RWPE2 (cell line): ENCODE data around the gene BAD.

Source experiments
- ATAC-seq: fragments of 200-7000 bp; cut with Tn5 transposase; 3 replicates; pipeline ENCODE4 v1.9.1; 2021; ENCODE audit warnings: low read depth
- DNase-seq: peaks from one replicate; pipeline ENCODE4 v3.0.0-alpha.2; 2020; ENCODE audit warnings: low spot score
- H3K27ac ChIP-seq: fragments of 450-650 bp; 2 replicates; pipeline ENCODE4 v1.5.1; 2017; ENCODE audit warnings: mild to moderate bottlenecking; ENCODE audit not compliant: poor library complexity, severe bottlenecking
- H3K27me3 ChIP-seq: fragments of 250-450 bp; sonication (Bioruptor Pico); 2 replicates; pipeline ENCODE4 v1.5.1; 2021; ENCODE audit warnings: mild to moderate bottlenecking, moderate library complexity; ENCODE audit not compliant: insufficient read depth, poor library complexity, severe bottlenecking
- H3K36me3 ChIP-seq: fragments of 250-450 bp; sonication (Bioruptor Pico); 2 replicates; pipeline ENCODE4 v1.5.1; 2020; ENCODE audit warnings: low read depth, mild to moderate bottlenecking, moderate library complexity
- H3K4me1 ChIP-seq: fragments of 250-450 bp; sonication (Bioruptor Pico); 2 replicates; pipeline ENCODE4 v1.5.1; 2021; ENCODE audit warnings: mild to moderate bottlenecking, moderate library complexity; ENCODE audit not compliant: insufficient read depth, poor library complexity, severe bottlenecking
- H3K4me3 ChIP-seq: fragments of 250-450 bp; sonication (Bioruptor Pico); 2 replicates; pipeline ENCODE4 v1.5.1; 2021; ENCODE audit warnings: mild to moderate bottlenecking, moderate library complexity; ENCODE audit not compliant: severe bottlenecking
- H3K9me3 ChIP-seq: fragments of 250-450 bp; sonication (Bioruptor Pico); 2 replicates; pipeline ENCODE4 v1.5.1; 2021; ENCODE audit warnings: mild to moderate bottlenecking, moderate library complexity; ENCODE audit not compliant: severe bottlenecking
- CTCF ChIP-seq: fragments of 450-650 bp; IDR thresholded peaks from one replicate; pipeline ENCODE4 v1.5.1; 2017; ENCODE audit warnings: mild to moderate bottlenecking, moderate library complexity; ENCODE audit not compliant: poor library complexity, severe bottlenecking

Gene BAD

GRCh38 chr11:64230171-64230984 is 54.1 kb downstream of the BAD start, which contains the start of gene DNAJC4:
Gene DNAJC4 (plus strand): TSS chr11:64230548. CDS start chr11:64230855, 307 bp downstream.
- no peak for TF ChIP-seq CTCF
- no peaks in the 10 kb centered on the region for H3K4me1 ChIP-seq
- H3K36me3 ChIP-seq: peaks cover 2% of the 10 kb centered on the region; the same call in 1 of the 2 replicates
- H3K27ac ChIP-seq: peak within 1 kb of the TSS; percentile 47
- peak; percentile 92 for DNase-seq
- no peaks in the 10 kb centered on the region for H3K9me3 ChIP-seq
- H3K27me3 ChIP-seq: no peaks in the 10 kb centered on the region
- H3K4me3 ChIP-seq: peak within 1 kb of the TSS; percentile 92
- ATAC-seq: peak; percentile 41

GRCh38 chr11:64229744-64230170 is 54.7 kb downstream of the BAD start:
- peak overlapping the region; percentile 47 for H3K27ac ChIP-seq
- ATAC-seq: no peak

GRCh38 chr11:64229090-64229743 is 55.2 kb downstream of the BAD start:
- Histone ChIP-seq H3K27ac (peak overlapping the region; percentile 47), H3K27me3 (no peaks in the 10 kb centered on the region), H3K4me1 (peaks cover 2% of the 10 kb centered on the region), H3K36me3 (no peaks in the 10 kb centered on the region), H3K4me3 (no peak overlapping the region), H3K9me3 (no peaks in the 10 kb centered on the region)
- no peak for TF ChIP-seq CTCF
- DNase-seq (no peak), ATAC-seq (no peak)

More at GRCh38 chr11:64229744-64230170, 54.7 kb downstream of the BAD start:
- Histone ChIP-seq H3K9me3 (no peaks in the 10 kb centered on the region), H3K4me3 (peak overlapping the region; percentile 92), H3K27me3 (no peaks in the 10 kb centered on the region), H3K4me1 (no peaks in the 10 kb centered on the region), H3K36me3 (no peaks in the 10 kb centered on the region)
- TF ChIP-seq CTCF: no peak
- no peak for DNase-seq

- DNase-seq: no peak
- Histone ChIP-seq H3K27me3 (no peaks in the 10 kb centered on the region), H3K36me3 (no peaks in the 10 kb centered on the region), H3K4me3 (peak overlapping the region; percentile 53), H3K4me1 (peaks cover 8% of the 10 kb centered on the region), H3K9me3 (no peaks in the 10 kb centered on the region), H3K27ac (peak overlapping the region; percentile 68)
- TF ChIP-seq CTCF: no peak
- ATAC-seq: no peak
These were observed 57.0 kb downstream of the BAD start for GRCh38 chr11:64227405-64227956.
